K562 (cell line): ENCODE results near the gene LAPTM5. TPM values are rescaled to one million over a fixed set of nuclear protein-coding genes. Genes with fewer than 3 reads are reported as not detected.
A peak's percentile ranks its signal among the peaks of the same experiment; 100 is the strongest.

Source experiments
- ATF6 ChIP-seq: sonication (generic); formaldehyde crosslinking; IDR thresholded peaks from 2 replicates; pipeline ENCODE4 v1.4.0; 2020; ENCODE audit warnings: mild to moderate bottlenecking, missing genetic modification reagents
- CAMTA2 ChIP-seq: fragments of 250-450 bp; sonication (Bioruptor Pico); conservative IDR thresholded peaks from 2 replicates; pipeline ENCODE4 v1.5.1; 2022
- CHD4 ChIP-seq: fragments of 200-600 bp; sonication (generic); IDR thresholded peaks from 3 replicates; pipeline ENCODE4 v1.6.1; 2012; ENCODE audit warnings: low read depth, mild to moderate bottlenecking, mixed read lengths, low read length, inconsistent platforms; ENCODE audit not compliant: insufficient read depth, insufficient replicate concordance, poor library complexity, severe bottlenecking
- CTCFL ChIP-seq: IDR thresholded peaks from 2 replicates; pipeline ENCODE4 v1.6.1; 2011; ENCODE audit warnings: borderline replicate concordance, low read depth, mild to moderate bottlenecking, moderate library complexity, low read length; ENCODE audit not compliant: insufficient read depth, poor library complexity, severe bottlenecking
- KAT7 ChIP-seq: sonication (generic); formaldehyde crosslinking; IDR thresholded peaks from 2 replicates; pipeline ENCODE4 v1.8.0; 2022; ENCODE audit warnings: missing genetic modification reagents, mild to moderate bottlenecking, borderline replicate concordance
- L3MBTL2 ChIP-seq: fragments of 450-650 bp; IDR thresholded peaks from 2 replicates; pipeline ENCODE4 v1.6.1; 2016; ENCODE audit warnings: mild to moderate bottlenecking, moderate library complexity
- MEF2D ChIP-seq: conservative IDR thresholded peaks from 2 replicates; pipeline ENCODE4 v1.6.1; 2016; ENCODE audit warnings: low read depth, missing genetic modification characterization, missing compliant biosample characterization
- MEIS2 ChIP-seq: fragments of 450-650 bp; IDR thresholded peaks from 2 replicates; pipeline ENCODE4 v1.6.1; 2014; ENCODE audit warnings: mild to moderate bottlenecking; ENCODE audit not compliant: partially characterized antibody
- NCOA6 ChIP-seq: fragments of 450-650 bp; IDR thresholded peaks from 2 replicates; pipeline ENCODE4 v1.6.1; 2017; ENCODE audit warnings: mild to moderate bottlenecking
- POLR3A ChIP-seq: IDR thresholded peaks from 2 replicates; pipeline ENCODE4 v1.6.1; 2011; ENCODE audit warnings: borderline replicate concordance, mild to moderate bottlenecking, moderate library complexity; ENCODE audit not compliant: insufficient read length, insufficient read depth; ENCODE audit errors: extremely low read depth
- SIRT6 ChIP-seq: IDR thresholded peaks from one replicate; pipeline ENCODE4 v1.6.1; 2012; ENCODE audit warnings: low read depth, mild to moderate bottlenecking, control low read depth, inconsistent platforms, low read length, moderate library complexity
- SIX5 ChIP-seq, 2 experiments: IDR thresholded peaks; 2 replicates each; pipeline ENCODE4 v1.6.1; 2011; ENCODE audit warnings: low read length in 2 of 2, borderline replicate concordance in 1 of 2, low read depth in 1 of 2, mild to moderate bottlenecking in 1 of 2, moderate library complexity in 1 of 2; ENCODE audit not compliant: insufficient read depth in 1 of 2
- SLC30A9 ChIP-seq: fragments of 250-450 bp; sonication (Bioruptor Pico); IDR thresholded peaks from 2 replicates; pipeline ENCODE4 v1.8.0; 2022; ENCODE audit warnings: mild to moderate bottlenecking, moderate library complexity
- SMARCA5 ChIP-seq: fragments of 450-650 bp; IDR thresholded peaks from 2 replicates; pipeline ENCODE4 v1.6.1; 2016
- SMC3 ChIP-seq: conservative IDR thresholded peaks from 2 replicates; pipeline ENCODE4 v1.6.1; 2011; ENCODE audit warnings: low read depth, low read length, improper control_type of control experiment; ENCODE audit not compliant: insufficient read depth
- TFAM ChIP-seq: fragments of 250-450 bp; sonication (Bioruptor Pico); conservative IDR thresholded peaks from 2 replicates; pipeline ENCODE4 v1.5.0; 2021; ENCODE audit warnings: mild to moderate bottlenecking, moderate library complexity
- ZKSCAN1 ChIP-seq: fragments of 150-350 bp; IDR thresholded peaks from 2 replicates; pipeline ENCODE4 v1.6.1; 2016; ENCODE audit warnings: low read depth, low read length
- ZNF24 ChIP-seq: fragments of 450-650 bp; IDR thresholded peaks from 2 replicates; pipeline ENCODE4 v1.6.1; 2016
- ZNF551 ChIP-seq: fragments of 250-450 bp; sonication (Bioruptor Pico); IDR thresholded peaks from 2 replicates; pipeline ENCODE4 v1.5.0; 2021; ENCODE audit warnings: mild to moderate bottlenecking, moderate library complexity
- ZNF696 ChIP-seq: fragments of 250-450 bp; sonication (Bioruptor Pico); conservative IDR thresholded peaks from 2 replicates; pipeline ENCODE4 v1.4.0; 2020; ENCODE audit warnings: mild to moderate bottlenecking, moderate library complexity
- polyA plus RNA-seq, 8 experiments: library from polyadenylated mRNA; depleted of rRNA in 4 of 8; stranded (reverse) in 5 of 8; unstranded in 3 of 8; fragments of >200 nt; fragmentation: Nextera tagmentation in 2 of 8; fragmentation: Illumina TruSeq in 1 of 8; extraction: Ambion mirVana in 2 of 8; extraction: Trizol in 1 of 8; gene quantifications; 2 replicates each; pipeline versions ENCODE4 v1.2.1 to v1.2.3, GENCODE V29; 2011 to 2014; ENCODE audit warnings: inconsistent platforms in 1 of 8, missing spikeins in 1 of 8
- total RNA-seq, 7 experiments: library from RNA; depleted of rRNA in 6 of 7; stranded (reverse); fragments of >200 nt in 6 of 7; fragmentation: Illumina TruSeq in 2 of 7; extraction: Trizol in 2 of 7; gene quantifications; 2 replicates each; pipeline versions ENCODE4 v1.2.1 to v1.2.3, GENCODE V29; 2011 to 2021; ENCODE audit warnings: low replicate concordance in 1 of 7
- TF ChIP-seq, protein P1 (sequence below): fragments of 250-450 bp; sonication (Bioruptor Pico); IDR thresholded peaks from 2 replicates; pipeline ENCODE4 v1.4.0; 2020; ENCODE audit warnings: mild to moderate bottlenecking
- TF ChIP-seq, protein P2 (sequence below): fragments of 250-450 bp; sonication (Bioruptor Pico); IDR thresholded peaks from 2 replicates; pipeline ENCODE4 v1.6.1; 2021; ENCODE audit warnings: mild to moderate bottlenecking

LAPTM5 gene
- total and polyA plus RNA-seq, 9 of the 15 experiments (the other 6 are each of a cell fraction or from before 2014, with no cell fraction given), result 2.4 to 47.3 (median 20.3) TPM

- TF ChIP-seq SIRT6, result no peak
- no peak for TF ChIP-seq MEIS2
- TF ChIP-seq, protein P1, sequence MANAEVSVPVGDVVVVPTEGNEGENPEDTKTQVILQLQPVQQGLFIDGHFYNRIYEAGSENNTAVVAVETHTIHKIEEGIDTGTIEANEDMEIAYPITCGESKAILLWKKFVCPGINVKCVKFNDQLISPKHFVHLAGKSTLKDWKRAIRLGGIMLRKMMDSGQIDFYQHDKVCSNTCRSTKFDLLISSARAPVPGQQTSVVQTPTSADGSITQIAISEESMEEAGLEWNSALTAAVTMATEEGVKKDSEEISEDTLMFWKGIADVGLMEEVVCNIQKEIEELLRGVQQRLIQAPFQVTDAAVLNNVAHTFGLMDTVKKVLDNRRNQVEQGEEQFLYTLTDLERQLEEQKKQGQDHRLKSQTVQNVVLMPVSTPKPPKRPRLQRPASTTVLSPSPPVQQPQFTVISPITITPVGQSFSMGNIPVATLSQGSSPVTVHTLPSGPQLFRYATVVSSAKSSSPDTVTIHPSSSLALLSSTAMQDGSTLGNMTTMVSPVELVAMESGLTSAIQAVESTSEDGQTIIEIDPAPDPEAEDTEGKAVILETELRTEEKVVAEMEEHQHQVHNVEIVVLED (CRISPR knock-in tag), result no peak
- peak; percentile 87 for TF ChIP-seq SMARCA5
- TF ChIP-seq ZNF696 (CRISPR knock-in tag), result no peak
- no peak for TF ChIP-seq ATF6 (CRISPR knock-in tag)
- no peak for TF ChIP-seq ZNF551
- no peak for TF ChIP-seq SMC3
- no peak for TF ChIP-seq NCOA6
- peak; percentile 69 for TF ChIP-seq L3MBTL2
- no peak for TF ChIP-seq SIX5 (IDR thresholded peaks at IDR 0.05; ENCODE audit: borderline replicate concordance in 1 of 2, insufficient read depth in 1 of 2, low read depth in 1 of 2, low read length in 2 of 2)
- TF ChIP-seq SLC30A9, result no peak
- 0 out of 2 replicates have a peak, but pooled peaks have one; percentile 35 for TF ChIP-seq CAMTA2
- TF ChIP-seq ZKSCAN1, result no peak
- no peak; the same call in 1 of the 2 replicates for TF ChIP-seq KAT7
- TF ChIP-seq, protein P2, sequence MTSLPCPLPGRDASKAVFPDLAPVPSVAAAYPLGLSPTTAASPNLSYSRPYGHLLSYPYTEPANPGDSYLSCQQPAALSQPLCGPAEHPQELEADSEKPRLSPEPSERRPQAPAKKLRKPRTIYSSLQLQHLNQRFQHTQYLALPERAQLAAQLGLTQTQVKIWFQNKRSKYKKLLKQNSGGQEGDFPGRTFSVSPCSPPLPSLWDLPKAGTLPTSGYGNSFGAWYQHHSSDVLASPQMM (CRISPR knock-in tag), result no peak
- no peak for TF ChIP-seq ZNF24
- no peak for TF ChIP-seq POLR3A
- no peak for TF ChIP-seq CHD4
- TF ChIP-seq CTCFL, result no peak
- TF ChIP-seq TFAM, result no peak
- 0 out of 2 replicates have a peak, but pooled peaks have one; percentile 25 for TF ChIP-seq MEF2D (tag)
These were observed 8.2 kb upstream of the LAPTM5 start (continued) for GRCh38 chr1:30765556-30766434.
